NT2/D1 (cell line): Measurements from ENCODE around the gene NAA40.

Experiments
- DNase-seq: peaks from one replicate; pipeline ENCODE4 v3.0.0-alpha.2; 2011; ENCODE audit warnings: low read depth, low spot score
- H3K27me3 ChIP-seq: 2 replicates; pipeline ENCODE4 v1.6.0; 2011; ENCODE audit warnings: mild to moderate bottlenecking; ENCODE audit not compliant: insufficient read length, insufficient read depth
- H3K36me3 ChIP-seq: 2 replicates; pipeline ENCODE4 v1.6.1; 2011; ENCODE audit warnings: mild to moderate bottlenecking, low read length, mixed read lengths; ENCODE audit not compliant: insufficient read depth, insufficient read length
- H3K4me1 ChIP-seq: 2 replicates; pipeline ENCODE4 v1.5.1; 2011; ENCODE audit not compliant: insufficient read depth, insufficient read length
- H3K4me3 ChIP-seq: 2 replicates; pipeline ENCODE4 v1.5.1; 2011; ENCODE audit warnings: low read depth; ENCODE audit not compliant: insufficient read length
- H3K9ac ChIP-seq: 2 replicates; pipeline ENCODE4 v1.6.0; 2011; ENCODE audit warnings: low read depth; ENCODE audit not compliant: insufficient read length
- H3K9me3 ChIP-seq: 2 replicates; pipeline ENCODE4 v1.5.1; 2011; ENCODE audit warnings: mild to moderate bottlenecking, low read length; ENCODE audit not compliant: insufficient read depth
- SUZ12 ChIP-seq: IDR thresholded peaks from 2 replicates; pipeline ENCODE4 v1.6.1; 2011; ENCODE audit not compliant: insufficient read length, insufficient read depth; ENCODE audit errors: extremely low read depth
- YY1 ChIP-seq: IDR thresholded peaks from 2 replicates; pipeline ENCODE4 v1.6.1; 2011; ENCODE audit not compliant: insufficient read length, insufficient read depth
- ZNF274 ChIP-seq: IDR thresholded peaks from 2 replicates; pipeline ENCODE4 v1.6.1; 2011; ENCODE audit warnings: mild to moderate bottlenecking, low read depth, low read length

NAA40 gene

GRCh38 chr11:63997104-63997700 lies 58.4 kb downstream of the NAA40 start:
- no peak for TF ChIP-seq ZNF274
- no peak for TF ChIP-seq YY1
- no peak for TF ChIP-seq SUZ12
- Histone ChIP-seq H3K9ac (peak overlapping the region; percentile 80), H3K27me3 (peaks cover 10% of the 10 kb centered on the region), H3K9me3 (no peaks in the 10 kb centered on the region), H3K4me1 (peaks cover 23% of the 10 kb centered on the region), H3K4me3 (no peak overlapping the region), H3K36me3 (peaks cover 53% of the 10 kb centered on the region)
- DNase-seq, result no peak

- H3K9ac ChIP-seq, result peak overlapping the region; percentile 80
- peaks cover 27% of the 10 kb centered on the region for H3K4me1 ChIP-seq
- H3K36me3 ChIP-seq, result peaks cover 49% of the 10 kb centered on the region
- H3K4me3 ChIP-seq, result peak overlapping the region; percentile 49
- no peaks in the 10 kb centered on the region for H3K9me3 ChIP-seq
- no peak for DNase-seq
- TF ChIP-seq ZNF274, result no peak
- no peak for TF ChIP-seq SUZ12
- no peak for TF ChIP-seq YY1
- H3K27me3 ChIP-seq, result peaks cover 10% of the 10 kb centered on the region
These were observed 59.1 kb downstream of the NAA40 start for GRCh38 chr11:63997801-63998337.

DNA sequence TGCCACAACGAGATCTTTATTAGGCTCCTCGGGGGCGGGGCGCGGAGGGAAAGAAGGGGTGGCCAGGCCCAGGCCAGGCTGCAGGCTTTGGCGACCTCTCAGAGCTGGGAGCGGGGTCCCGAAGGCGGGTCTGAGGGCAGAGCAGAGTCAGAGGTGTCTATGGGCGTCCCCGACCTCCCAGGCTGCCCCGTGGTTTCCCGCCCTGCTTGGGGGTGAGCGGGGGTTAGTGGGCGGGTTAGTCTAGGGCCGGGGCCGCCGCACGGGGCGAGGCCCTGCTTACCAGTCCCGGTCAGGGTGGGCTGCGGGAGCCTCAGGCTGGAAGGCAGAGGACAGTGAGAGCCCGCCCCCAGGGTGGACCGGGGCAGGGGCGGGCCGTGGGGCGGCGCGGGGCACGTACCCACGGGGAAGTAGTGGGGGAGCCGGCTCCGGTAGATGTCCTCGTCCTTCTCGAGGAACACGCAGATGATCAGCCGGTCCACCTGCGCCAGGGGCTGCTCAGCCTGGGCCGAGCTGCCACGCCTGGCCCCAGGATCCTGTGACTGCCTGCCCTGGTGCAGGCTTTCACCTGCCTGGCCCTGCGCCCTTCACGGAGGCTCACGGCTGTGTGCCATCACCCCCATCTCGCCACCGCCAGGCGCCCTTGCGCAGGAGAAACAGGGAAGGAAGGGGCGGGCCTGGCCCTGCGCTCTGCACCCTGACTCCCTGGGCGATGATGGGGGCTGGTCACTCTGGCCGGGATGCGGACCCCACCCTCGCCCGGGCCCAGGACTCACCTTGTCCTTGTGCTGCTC lies 60.0 kb downstream of the NAA40 start:
- Histone ChIP-seq H3K27me3 (peaks cover 10% of the 10 kb centered on the region), H3K9ac (peak overlapping the region; percentile 80), H3K36me3 (peaks cover 42% of the 10 kb centered on the region), H3K9me3 (no peaks in the 10 kb centered on the region), H3K4me1 (peaks cover 27% of the 10 kb centered on the region), H3K4me3 (peak overlapping the region; percentile 49)
- DNase-seq, result no peak
- no peak for TF ChIP-seq SUZ12
- TF ChIP-seq ZNF274, result no peak
- no peak for TF ChIP-seq YY1

DNA sequence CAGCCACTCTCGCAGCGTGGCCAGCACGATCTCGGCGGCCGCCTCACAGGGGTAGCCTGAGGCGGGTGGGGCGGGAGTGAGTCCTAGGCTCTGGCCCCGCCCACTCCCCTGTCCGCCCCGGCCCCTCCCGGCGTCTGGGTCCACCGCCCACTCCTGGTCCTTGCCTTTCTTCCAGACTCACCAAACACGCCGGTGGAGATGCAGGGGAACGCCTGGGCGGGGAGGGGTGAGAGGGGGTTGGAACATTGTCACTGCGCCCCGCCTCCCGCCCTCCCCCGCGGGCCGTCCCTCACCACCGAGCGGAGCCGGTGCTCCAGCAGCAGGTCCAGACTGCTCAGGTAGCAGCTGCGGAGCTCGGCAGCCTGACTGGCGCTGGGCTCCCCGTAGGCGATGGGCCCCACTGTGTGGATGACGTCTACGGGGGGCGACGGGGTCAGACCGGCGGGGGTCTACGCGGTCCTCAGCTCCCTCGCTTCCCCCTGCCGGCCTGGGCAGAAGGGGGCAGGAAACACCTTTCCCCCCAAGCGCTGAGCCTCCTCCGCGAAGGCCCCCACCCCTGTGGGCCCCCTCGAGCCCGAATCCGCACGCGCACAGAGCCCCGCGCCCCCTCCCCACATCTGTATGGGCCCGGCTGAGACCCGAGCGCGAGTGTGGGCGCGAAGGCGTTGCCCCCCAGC lies 60.7 kb downstream of the NAA40 start:
- peak overlapping the region; percentile 49 for H3K4me3 ChIP-seq
- H3K27me3 ChIP-seq, result peaks cover 10% of the 10 kb centered on the region
- H3K9ac ChIP-seq, result peak overlapping the region; percentile 80
- no peaks in the 10 kb centered on the region for H3K9me3 ChIP-seq
- H3K4me1 ChIP-seq, result peaks cover 29% of the 10 kb centered on the region
- DNase-seq, result peak; percentile 61
- TF ChIP-seq YY1 (no peak), ZNF274 (no peak), SUZ12 (no peak)
- peaks cover 36% of the 10 kb centered on the region for H3K36me3 ChIP-seq

DNA sequence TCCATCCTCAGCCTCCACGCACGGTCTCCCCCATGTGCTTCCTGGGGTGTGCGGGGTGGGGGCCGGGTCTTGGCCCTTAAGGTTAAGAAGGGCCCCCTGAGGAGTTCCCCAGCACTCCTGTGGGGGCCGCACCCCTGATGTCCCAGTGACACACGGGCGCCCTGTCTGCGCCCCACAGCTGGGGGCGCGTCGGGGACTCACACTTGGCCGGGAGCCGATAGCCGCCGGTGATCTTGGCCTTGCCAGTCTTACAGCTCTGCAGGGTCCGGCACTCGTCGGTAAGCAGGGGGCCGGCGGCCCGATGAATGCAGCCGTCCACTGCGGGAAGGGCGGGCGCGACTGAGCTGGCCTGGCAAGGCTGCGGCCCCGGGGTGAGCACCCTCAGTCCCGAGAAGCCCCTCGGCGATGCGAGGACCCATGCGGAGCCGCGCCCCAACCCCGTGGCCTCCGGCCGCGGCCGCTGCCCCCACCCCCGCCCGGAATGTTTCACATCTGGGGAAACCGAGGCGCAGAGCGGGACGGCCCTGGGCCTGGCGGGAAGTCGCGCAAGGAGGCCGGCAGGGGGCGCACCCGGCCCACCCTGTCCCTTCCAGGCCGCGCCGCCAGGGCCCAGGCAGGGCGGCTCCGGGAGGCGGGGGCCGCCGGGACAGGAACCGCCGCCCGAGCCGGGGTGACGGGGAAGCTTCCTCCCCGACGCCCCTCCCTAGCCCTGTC lies 61.4 kb downstream of the NAA40 start:
- Histone ChIP-seq H3K9ac (peak overlapping the region; percentile 76), H3K36me3 (peaks cover 29% of the 10 kb centered on the region), H3K4me1 (peaks cover 29% of the 10 kb centered on the region), H3K27me3 (peaks cover 11% of the 10 kb centered on the region), H3K4me3 (peak overlapping the region; percentile 30), H3K9me3 (no peaks in the 10 kb centered on the region)
- peak; percentile 76 for DNase-seq
- TF ChIP-seq ZNF274, result no peak
- TF ChIP-seq YY1, result no peak
- TF ChIP-seq SUZ12, result no peak

DNA sequence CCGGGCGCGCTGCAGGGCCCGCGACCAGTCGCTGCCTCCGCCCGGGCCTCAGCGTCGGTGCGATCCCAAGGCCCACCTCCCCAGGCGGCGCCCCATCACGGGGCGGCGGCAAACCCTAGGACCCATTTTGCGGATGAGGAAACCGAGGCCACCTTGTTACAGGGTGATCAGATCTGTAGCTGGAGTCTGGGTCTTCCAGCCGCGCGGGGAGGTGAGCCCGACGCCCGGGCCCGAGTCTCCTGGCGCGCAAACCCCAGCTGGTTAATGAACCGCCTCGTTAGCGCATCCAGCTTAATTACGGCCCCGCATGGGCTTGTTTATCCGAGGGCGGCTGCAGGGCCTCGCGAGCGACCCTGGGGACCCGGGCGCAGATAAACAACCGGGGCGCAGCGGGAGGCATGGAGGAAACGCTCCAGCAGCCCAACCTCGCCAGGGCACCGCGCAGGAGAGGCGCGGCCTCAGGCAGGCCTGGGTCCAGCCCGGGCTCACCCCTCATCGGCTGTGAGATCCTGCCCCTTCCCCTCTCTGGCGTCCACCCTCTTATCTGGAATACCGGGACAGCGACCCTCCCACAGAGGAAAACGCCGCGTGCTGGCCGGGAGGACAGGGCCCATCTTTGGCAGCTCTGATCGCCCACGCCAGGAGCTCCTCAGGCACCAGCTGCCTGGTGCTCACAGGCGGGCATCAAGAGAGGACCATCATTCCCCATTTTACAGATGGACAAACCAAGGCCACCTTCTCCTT lies 62.1 kb downstream of the NAA40 start:
- H3K4me3 ChIP-seq, result no peak overlapping the region
- peak overlapping the region; percentile 76 for H3K9ac ChIP-seq
- H3K36me3 ChIP-seq, result peaks cover 23% of the 10 kb centered on the region
- no peaks in the 10 kb centered on the region for H3K9me3 ChIP-seq
- no peak for DNase-seq
- peaks cover 29% of the 10 kb centered on the region for H3K4me1 ChIP-seq
- TF ChIP-seq ZNF274 (no peak), SUZ12 (no peak), YY1 (no peak)
- H3K27me3 ChIP-seq, result peaks cover 19% of the 10 kb centered on the region
